Stimulated activated CD4-positive, alpha-beta T cell treated with anti-CD3 and anti-CD28 coated beads, Interleukin-15, amount 100 ng/mL, for 48 hours (primary cell): Measurements from ENCODE around the gene AGRN.
"Not testable (repeated sequence)": the region's sequence is repeated elsewhere in the genome, so short reads cannot be mapped to it uniquely, and the experiment has no call there.

Experiments
- DNase-seq, 2 donors: peaks; one replicate each; pipeline ENCODE4 v3.0.0-alpha.2; 2020; ENCODE audit warnings: low read depth in 2 of 2

AGRN gene

GRCh38 chr1:981955-982558 is 37.9 kb upstream of the AGRN start, which contains the start of gene PERM1:
Gene PERM1, minus strand, starts transcription at chr1:982093. Its CDS starts 1,064 bp downstream, at chr1:981029.
- no peak for DNase-seq

GRCh38 chr1:982765-983436 is 37.0 kb upstream of the AGRN start:
- no peak for DNase-seq

GRCh38 chr1:983798-984475 is 36.0 kb upstream of the AGRN start:
- peak in 1 of 2 donors; percentile 42 for DNase-seq

GRCh38 chr1:984476-984814 is 35.5 kb upstream of the AGRN start:
- no peak for DNase-seq

GRCh38 chr1:985126-985525 is 34.8 kb upstream of the AGRN start:
- DNase-seq = no peak

GRCh38 chr1:988061-988460 is 31.9 kb upstream of the AGRN start:
- not testable (repeated sequence) for DNase-seq

GRCh38 chr1:991275-991674 is 28.6 kb upstream of the AGRN start:
- DNase-seq = not testable (repeated sequence)

GRCh38 chr1:991895-992294 is 28.0 kb upstream of the AGRN start:
- DNase-seq = no peak

- DNase-seq = no peak
These were observed 27.6 kb upstream of the AGRN start for GRCh38 chr1:992362-992761.

GRCh38 chr1:993379-993995 is 26.4 kb upstream of the AGRN start:
- DNase-seq = no peak

- DNase-seq = not testable (repeated sequence)
These were observed 25.4 kb upstream of the AGRN start for GRCh38 chr1:994546-994945.

GRCh38 chr1:995665-996633 is 24.0 kb upstream of the AGRN start:
- no peak for DNase-seq

GRCh38 chr1:996851-997712 is 22.8 kb upstream of the AGRN start:
- DNase-seq = no peak

- DNase-seq = no peak
These were observed 22.3 kb upstream of the AGRN start for GRCh38 chr1:997713-997992.

- no peak for DNase-seq
These were observed 21.8 kb upstream of the AGRN start for GRCh38 chr1:997993-998744.

- DNase-seq = no peak
These were observed 21.2 kb upstream of the AGRN start for GRCh38 chr1:998745-998994.

GRCh38 chr1:998995-999724 is 20.8 kb upstream of the AGRN start:
- DNase-seq = no peak

GRCh38 chr1:999725-1000356 is 20.1 kb upstream of the AGRN start, which contains the start of gene HES4:
Gene HES4, minus strand, starts transcription at chr1:1000097. Its CDS starts 124 bp downstream, at chr1:999973.
- no peak for DNase-seq
